GM21576 (cell line): ENCODE results near the gene TIAM2.
"Not testable (repeated sequence)": the region's sequence is repeated elsewhere in the genome, so short reads cannot be mapped to it uniquely, and the experiment has no call there.

Experiments used
- ATAC-seq: cut with Tn5 transposase; IDR thresholded peaks from one replicate; pipeline ENCODE4 v1.9.1; 2021; ENCODE audit warnings: mild to moderate bottlenecking, moderate library complexity; ENCODE audit not compliant: unreplicated experiment

Gene TIAM2

DNA sequence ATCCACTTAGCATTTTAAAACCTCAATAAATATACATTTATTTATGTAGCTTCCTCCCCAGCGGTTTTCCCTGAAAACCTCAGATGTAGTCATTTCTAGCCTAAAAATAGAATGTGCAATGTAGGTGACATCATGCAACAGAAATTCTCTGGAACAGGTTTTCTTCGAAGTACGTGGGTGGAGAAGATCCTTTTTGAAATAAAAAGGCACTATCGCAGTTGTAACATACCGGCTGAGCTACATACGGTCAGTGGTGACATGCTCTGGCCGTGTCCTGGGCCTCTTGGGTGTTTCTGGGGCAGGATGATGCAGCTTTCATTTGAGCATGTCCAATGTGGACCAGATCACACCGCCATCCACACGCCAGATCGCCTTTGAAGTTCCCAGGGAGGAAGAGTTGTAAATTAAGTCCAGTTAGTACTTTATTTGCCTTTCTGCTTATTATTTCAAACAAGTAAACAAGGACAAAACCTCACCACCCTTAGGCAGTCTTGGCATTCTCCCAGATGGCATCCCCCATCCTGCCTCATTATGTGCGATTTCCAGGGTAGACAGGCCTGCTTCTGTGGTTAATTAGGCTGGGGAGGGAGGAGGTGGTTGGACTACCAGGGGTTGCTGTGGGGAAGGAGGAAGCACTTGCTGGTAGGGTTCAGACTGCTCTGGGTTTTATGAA, 159.2 kb downstream of the TIAM2 start:
- ATAC-seq, result no peak

DNA sequence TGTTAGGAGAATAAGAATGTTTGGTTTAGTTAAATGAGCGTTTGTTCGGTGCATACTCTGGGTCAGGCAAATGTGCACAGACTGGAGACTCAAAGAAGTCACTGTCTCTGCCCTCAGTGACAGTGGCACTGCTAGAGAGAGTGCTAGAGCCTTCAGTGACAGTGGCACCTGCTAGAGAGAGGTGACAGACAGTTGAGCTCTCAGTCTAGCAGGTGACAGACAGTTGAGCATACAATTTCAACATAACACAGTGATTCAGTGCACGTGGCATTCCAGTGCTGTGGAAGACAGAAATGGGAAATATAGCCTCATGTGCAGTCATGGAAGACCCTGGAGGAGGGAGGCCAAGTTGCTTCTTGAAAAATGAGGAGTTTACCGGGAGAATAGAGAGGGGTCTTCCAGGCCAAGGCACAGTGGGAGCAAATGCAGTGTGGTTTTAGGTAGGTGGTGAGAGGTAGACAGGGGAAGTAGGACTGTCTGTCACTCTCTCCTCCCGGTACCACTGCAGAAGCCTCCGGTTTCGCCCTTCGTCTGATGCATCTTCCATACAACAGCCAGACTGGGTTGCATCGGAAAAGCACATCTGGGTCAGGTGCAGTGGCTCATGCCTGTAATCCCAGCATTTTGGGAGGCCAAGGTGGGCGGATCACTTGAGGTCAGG, 160.8 kb downstream of the TIAM2 start:
- no peak for ATAC-seq

DNA sequence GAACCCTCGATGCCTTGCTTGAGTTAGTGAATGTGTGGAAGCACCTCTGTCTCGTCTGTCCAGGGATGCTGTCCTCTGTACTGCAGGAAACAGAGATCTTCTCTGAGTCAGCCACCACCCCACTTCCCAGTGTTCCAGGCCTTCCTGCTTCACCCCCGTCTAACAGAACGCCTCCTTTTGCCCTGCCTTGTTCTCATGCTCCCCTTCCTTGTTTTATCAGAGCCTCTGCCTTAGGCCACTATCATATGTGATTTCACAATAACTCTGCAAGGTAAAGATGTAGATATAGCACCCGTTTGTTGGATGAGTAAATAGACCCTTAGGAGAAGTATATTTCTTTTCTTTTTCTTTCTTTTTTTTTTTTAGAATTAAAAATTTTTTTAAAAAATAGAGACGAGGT, 162.0 kb downstream of the TIAM2 start:
- no peak for ATAC-seq

DNA sequence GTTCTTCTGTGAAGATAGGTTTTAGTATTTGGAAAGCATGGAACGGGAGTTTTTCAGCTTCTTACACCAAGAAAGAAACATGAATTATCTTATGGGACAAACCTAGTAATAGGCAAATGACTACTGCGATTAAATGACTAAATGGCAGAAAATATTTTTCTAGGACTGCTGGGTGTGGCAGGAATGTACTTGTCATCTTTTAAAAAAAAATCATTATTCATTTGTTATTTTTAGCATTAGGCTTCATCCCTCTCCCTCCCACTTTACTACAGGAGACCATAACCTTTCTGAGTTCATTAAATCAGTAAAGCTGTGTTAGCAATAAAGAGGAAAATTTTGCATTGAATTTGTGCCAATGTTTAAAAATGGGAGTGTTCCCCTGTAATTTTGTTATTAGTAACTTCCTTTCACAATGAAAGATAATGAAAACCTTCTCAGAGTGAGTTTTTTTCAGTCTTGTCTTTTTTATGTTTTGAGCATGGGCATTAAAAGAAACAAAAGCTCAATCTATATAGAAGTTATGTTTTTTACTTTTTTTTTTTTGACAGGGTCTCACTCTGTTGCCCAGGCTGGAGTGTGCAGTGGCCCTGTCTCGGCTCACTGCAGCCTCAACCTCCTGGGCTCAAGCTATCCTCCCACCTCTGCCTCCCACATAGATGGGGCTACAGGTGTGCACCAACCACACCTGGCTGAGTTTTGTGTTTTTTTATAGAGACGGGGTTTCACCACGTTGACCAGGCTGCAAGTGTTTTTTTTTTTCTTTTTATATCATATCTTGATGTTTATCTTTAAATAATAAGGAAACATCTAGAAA, 163.1 kb downstream of the TIAM2 start:
- ATAC-seq, result peak; percentile 43

DNA sequence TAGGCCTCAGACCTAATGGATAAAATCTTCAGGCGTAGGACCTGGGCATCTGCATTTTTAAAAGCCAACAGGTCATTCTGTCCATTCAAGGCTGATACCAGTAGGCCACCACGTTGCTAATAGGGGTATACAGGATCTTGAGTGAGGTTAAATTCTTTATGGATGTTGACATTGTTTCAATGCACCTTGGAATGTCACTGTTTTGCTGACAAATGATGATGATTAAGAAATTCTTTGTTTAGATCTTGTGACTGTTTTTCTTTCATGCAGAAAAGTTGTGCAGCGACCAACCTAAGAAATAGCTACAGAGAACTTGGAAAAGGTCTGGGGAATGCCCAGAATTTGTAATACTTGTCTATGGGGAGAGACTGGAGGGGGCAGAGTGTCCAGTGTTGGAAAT, 167.6 kb downstream of the TIAM2 start:
- ATAC-seq, result no peak

DNA sequence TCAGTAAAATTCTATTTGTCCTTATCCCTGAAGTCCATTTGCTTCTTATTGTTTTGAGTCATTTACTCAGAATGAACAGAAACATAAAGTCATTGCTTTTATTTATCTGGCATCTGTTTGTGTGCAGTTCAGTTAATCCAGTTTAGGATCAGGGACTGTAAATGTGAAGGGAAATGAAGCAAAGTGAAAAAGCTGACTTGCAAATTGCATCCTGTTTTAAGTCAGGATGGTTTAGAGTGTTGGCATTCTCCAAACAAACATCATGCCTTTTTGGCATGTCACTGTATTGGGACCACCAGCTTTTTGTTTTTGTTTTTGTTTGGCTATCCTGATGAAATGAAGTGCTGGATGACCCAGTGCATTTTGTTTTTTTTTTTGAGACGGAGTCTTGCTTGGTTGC, 168.5 kb downstream of the TIAM2 start:
- no peak for ATAC-seq

DNA sequence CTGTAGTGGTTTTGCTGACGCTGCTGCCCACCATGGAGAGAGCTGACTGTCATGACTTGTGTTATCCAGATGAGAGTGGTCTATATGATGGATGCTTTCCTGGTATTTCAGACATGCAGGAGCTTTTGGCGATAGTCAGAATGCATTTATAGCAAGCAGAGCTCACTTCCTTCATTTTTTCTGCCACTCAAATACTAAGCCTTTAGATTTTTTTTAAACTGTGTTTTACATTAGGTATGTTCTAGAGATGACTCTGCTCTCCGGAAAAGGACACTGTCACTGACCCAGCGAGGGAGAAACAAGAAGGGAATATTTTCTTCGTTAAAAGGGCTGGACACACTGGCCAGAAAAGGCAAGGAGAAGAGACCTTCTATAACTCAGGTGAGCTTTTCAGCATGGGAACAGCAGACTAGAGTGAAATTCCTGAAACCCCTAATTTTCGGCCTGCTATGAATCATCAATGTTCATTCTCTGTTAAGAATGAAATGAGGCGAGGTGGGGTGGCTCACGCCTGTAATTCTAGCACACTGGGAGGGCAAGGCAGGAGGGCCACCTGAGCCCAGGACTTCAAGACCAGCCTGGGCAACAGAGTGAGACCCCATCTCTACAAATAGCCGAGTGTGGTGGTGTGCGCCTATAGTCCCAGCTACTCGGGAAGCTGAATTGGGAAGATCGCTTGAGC, 170.1 kb downstream of the TIAM2 start:
- no peak for ATAC-seq

DNA sequence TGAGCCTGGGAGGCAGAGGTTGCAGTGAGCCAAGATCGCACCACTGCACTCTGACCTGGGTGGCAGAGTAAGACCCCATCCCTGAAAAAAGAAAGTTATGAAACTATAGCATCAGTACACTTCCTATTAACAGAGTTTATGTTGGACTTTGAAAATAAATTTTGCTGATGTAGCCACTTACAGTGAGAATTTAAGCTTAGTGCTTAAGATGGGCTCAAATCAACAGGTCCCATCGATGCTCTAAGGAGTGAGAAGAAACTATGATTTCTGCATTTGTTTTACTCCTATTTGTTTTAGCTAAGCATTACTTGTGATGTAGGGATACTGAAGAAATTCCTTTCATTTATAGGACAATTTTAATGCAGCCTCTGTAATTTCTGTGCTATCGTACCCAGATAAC, 175.4 kb downstream of the TIAM2 start:
- ATAC-seq, result no peak

DNA sequence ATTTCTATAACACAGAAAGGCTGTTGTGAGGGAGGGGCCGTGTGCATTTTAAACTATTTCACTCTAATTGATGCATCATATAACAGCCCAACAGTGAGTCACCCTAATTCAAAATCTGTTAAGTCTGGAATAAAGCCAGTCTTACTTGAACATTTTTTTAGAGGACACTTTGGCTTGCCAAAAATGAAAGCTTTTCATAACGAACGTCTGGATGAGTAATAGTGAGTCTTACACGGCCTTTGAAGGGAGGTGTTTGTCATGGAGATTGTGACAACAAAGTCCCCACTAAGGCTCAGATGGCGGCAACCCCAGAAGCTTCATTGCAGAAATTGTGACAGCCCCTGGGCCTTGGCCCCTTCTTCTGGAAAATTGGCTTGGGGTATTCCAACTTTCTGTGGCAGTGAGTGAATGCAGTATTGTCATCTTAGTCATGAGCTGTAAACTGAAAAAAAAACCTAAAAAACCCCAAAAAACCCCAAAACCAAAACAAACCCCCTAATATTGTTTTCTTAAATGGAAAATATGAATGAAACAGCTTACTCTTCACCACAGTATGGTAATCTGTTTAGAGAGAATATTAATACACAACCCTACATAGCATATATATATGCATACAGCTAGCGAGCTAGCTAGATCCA, 176.1 kb downstream of the TIAM2 start:
- ATAC-seq, result peak; percentile 83

DNA sequence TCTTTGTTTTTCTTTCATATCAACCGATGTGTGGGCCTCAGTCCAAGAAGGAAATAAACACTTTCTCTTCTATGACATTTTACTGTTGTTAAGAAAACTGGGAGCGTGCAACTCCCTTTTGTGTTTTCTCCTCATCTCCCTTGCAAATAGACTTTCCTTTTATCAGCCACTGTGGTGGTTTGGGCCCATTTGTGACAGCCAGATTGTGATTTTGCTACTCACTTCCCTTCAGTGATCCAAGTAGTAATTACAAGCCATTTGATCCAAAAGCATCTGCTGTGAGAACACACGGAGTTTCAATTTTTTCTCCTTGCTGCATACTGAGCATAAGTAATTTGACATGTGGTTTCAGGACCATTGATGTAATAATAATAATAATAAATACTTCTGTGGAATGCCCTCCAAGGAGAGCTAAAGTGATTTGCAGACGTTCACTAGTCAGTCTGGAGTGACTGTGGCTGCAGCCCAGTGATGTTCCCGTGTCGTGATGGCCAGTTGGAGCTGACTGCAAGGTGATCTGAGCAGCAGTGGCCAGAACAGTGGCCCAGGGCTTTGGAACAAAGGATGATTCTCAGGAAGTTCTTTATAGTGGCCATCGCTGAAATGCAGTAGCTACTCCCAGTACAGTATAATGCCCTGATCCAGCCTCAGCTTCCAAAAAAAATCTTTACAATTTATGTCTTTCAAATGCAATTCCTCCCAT, 176.8 kb downstream of the TIAM2 start:
- ATAC-seq, result no peak

DNA sequence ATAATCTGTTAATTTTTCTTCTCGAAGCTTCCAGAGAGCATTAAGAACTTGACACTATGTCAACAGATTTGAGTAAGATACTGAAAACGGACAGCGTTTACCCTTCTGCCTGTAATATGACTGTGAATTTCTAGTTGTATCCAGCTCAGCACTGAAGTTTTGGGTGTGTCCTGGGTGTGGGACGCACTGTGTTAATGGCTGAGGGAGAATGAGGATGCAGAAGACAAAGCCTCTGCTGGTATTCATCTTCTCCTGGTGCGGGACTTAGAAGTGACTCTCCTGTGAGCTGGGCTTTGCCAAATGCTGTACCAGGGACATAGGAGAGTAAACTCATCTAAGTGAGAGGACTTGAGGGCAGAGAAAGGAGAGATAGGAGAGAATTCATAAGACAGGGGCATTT, 178.4 kb downstream of the TIAM2 start:
- ATAC-seq, result no peak

DNA sequence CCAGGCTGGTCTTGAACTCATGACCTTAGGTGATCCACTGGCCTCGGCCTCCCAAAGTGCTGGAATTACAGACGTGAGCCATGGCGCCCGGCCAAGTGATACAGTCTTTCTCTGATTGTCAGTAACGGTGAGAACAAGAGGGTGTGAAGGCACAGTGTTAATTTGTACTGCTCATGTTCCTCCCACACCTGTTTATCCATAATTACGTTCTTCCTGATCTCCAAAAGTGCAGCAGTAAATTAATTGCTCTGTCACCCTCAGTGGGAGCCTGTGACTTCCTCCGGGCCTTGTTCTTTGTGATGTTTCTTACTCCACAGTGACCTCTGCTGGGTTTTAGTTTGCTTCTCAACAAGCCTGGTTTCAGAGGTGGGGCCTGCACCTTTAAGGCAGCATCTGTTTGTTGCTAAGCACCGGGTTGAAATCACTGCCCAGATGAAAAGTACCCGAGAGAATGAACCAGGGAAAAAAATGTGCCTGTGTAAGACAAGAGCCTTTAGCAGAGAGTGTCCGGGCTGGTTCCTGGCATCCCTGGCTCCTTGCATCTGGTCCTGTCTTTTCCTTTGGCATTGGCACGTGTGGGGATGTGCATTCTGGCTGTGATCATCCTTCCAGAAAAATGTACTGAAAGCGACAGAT, 179.6 kb downstream of the TIAM2 start:
- peak; percentile 59 for ATAC-seq

DNA sequence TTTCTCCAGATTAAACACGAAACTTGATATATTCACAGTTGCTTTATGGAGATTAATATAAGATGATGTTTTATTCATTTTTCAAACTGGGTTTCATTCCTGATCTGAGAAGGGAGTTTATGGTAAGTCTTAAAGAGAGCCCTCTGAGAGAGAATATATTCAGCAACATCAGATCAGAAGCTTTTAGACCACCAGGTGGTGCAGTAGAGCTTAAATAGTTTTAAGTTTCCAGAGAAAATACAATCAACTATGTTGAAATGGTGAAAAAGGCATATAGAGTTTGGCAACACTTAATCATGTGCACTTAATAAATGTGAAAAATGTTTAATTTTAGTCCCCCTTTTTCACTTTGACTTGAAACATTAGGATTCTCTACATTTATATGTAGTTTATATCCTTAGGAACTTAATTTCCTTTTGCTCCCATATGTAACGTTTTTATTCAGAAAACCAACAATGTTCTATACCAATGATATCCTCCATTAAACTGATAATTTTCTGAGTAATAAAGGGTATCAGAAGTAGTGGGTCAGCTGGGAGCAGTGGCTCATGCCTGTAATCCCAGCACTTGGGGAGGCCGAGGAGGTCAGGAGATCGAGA, 182.3 kb downstream of the TIAM2 start:
- no peak for ATAC-seq

DNA sequence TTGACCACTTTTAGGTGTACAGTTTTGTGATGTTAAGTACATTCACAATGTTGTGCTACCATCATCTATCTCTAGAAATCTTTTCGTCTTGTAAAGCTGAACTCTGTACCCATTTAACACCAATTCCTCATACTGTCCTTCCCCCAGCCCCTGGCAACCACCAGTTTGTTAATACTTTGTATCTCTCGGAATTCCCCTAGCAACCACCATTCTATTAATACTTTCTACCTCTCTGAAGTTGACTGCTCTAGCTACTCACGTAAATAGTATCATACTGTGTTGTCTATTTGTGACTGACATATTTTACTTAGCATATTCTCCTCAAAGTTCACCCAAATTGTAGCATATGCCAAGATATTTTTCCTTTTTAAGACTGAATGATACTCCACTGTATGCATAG, 186.4 kb downstream of the TIAM2 start:
- peak; percentile 52 for ATAC-seq

DNA sequence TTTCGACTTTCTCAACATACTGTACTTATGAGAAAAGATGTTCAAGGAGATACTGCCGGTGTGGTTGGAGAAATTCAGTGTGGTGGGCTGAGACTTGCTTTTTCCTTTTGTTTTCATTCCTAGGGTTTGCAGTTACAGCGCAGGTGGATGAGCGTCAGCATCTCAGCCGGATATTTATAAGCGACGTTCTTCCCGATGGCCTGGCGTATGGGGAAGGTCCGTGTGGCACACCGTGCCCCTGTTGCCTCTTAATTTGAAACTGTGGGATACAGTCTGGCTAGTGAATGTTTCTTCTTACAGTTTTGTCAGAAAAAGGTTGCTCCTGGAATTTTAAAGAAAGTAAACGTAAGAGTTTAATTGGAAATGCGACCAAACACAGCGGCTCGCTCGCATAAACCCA, 187.0 kb downstream of the TIAM2 start:
- no peak for ATAC-seq

DNA sequence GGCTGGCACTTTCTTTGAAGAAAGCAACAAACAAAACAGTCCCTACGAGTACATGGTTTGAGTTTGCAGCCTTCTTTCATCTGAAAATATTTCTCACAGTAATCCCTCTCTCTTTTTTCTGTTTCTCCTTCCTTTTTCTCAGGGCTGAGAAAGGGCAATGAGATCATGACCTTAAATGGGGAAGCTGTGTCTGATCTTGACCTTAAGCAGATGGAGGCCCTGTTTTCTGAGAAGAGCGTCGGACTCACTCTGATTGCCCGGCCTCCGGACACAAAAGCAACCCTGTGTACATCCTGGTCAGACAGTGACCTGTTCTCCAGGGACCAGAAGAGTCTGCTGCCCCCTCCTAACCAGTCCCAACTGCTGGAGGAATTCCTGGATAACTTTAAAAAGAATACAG, 188.0 kb downstream of the TIAM2 start:
- peak; percentile 33 for ATAC-seq

DNA sequence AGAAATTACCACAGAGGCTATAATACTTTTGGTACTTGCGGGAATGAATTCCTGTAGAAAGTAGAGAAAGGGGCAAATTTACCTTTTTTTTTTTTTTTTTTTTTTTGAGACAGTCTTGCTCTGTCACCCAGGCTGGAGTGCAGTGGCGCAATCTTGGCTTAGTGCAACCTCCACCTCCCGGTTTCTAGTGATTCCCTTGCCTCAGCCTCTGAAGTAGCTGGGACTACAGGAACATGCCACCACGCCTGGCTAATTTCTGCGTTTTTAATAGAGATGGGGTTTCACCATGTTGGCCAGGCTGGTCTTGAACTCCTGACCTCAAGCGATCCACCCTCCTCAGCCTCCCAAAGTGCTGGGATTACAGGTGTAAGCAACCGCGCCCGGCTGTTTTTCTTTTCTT, 189.9 kb downstream of the TIAM2 start:
- not testable (repeated sequence) for ATAC-seq

DNA sequence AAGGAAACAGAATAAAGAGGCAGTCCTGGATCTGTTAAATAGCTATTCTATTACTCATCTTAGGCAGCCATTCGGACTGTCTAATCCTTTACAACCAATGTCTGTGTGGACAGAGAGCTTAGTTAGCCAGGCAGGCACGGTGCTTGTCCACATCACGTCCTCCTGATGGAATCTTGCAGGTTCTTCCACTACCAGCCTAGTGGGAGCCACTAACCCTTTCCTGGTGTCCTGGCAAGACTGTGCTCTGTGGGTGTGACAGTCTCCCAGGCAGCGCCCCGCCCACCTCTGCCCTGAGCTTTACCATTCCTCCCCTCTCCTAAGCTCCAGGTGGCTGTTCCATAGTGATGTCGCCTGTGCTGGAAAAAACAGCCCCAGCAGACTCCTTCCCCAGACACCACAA, 190.4 kb downstream of the TIAM2 start:
- no peak for ATAC-seq

DNA sequence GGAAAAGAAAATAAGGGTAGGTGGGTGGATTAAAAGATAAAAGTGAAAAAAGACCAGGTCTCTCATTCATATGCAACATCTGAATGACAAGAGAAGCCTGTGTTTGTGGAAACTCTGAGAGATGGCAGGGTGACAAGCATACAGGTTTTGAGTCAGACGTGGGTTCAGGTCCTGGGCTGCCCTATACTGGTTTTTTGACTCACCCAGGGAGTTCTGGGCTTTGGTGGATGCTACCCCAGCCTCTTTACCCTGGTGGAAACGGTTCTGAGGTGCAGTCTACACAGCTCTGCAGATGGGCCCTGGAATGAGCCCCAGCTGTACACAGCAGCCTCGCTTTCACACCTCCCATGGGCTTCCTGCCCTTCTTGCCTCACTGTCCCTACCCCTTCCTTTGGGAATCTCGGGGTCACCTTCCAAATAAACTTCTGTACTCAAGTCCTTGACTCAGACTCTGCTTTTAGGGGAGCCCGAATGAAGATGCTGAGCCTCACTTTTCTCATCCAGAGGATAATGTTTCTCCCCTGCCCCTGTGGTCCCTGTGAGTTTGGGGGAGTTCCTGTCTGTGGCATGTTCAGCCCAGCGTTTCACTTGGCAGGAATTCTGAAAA, 191.0 kb downstream of the TIAM2 start:
- ATAC-seq, result no peak
